GM18502 (cell line): ENCODE results near the gene B3GALT4.
"Not testable (repeated sequence)": the region's sequence is repeated elsewhere in the genome, so short reads cannot be mapped to it uniquely, and the experiment has no call there.

Experiments
- ATAC-seq: cut with Tn5 transposase; IDR thresholded peaks from one replicate; pipeline ENCODE4 v1.9.1; 2021; ENCODE audit warnings: mild to moderate bottlenecking; ENCODE audit not compliant: unreplicated experiment, poor library complexity

The B3GALT4 gene, protein sequence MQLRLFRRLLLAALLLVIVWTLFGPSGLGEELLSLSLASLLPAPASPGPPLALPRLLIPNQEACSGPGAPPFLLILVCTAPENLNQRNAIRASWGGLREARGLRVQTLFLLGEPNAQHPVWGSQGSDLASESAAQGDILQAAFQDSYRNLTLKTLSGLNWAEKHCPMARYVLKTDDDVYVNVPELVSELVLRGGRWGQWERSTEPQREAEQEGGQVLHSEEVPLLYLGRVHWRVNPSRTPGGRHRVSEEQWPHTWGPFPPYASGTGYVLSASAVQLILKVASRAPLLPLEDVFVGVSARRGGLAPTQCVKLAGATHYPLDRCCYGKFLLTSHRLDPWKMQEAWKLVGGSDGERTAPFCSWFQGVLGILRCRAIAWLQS

DNA sequence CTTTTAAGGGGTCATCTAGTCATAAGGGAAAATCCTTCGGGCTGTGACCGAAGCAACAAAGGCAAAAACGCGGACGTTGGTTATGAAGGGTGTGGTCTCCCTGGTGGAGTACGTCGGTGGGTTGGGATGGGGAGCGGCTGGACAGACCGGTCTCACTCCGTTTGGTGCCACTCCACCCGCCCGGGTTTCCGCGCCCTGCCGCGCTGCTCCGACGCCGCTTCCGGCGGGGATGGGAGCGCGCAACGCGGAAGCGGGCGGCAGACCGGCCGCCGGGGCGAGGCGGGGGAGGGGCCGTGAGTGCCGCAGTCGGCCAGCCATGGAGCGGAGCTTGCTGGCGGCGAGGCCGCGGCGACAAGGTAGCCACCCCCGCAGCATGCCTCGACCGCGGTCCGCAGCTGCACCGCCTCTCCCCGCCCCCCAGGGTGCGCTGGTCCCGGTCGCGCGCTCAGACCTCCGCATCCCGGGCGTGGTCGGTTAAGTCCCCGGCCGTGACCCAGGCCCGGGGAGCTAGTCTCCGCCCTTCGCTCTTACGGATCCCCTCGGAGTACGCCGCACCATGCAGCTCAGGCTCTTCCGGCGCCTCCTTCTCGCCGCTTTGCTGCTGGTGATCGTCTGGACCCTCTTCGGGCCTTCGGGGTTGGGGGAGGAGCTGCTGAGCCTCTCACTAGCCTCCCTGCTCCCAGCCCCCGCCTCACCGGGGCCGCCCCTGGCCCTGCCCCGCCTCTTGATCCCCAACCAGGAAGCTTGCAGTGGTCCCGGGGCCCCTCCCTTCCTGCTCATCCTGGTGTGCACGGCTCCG is at the start of gene B3GALT4:
Gene B3GALT4, plus strand, starts transcription at position 260 of the 799 bp plus-strand sequence. Its CDS starts 297 bp downstream, at position 557.
- peak; percentile 57 for ATAC-seq

DNA sequence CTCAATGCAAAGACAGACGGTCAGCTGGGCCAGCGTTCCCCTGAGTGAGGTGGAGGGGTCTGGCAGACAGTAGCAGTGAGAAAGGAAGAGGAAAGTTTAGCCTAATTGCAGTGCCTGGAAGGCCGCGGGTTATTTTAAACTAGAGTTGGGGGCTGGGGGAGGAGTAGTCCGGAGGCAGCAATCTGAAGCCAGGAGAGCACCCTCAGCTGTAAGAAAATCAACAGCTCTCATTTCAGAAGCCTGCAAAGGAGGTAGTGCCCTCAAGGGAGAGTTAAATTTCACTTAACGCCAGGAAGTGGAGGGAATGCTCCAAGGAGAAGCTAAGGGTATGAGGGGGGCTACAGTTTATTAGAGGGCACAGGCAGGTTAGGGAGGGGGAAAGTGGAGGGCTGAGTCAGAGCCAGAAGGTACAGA is 41.7 kb upstream of the B3GALT4 start:
- ATAC-seq: no peak

DNA sequence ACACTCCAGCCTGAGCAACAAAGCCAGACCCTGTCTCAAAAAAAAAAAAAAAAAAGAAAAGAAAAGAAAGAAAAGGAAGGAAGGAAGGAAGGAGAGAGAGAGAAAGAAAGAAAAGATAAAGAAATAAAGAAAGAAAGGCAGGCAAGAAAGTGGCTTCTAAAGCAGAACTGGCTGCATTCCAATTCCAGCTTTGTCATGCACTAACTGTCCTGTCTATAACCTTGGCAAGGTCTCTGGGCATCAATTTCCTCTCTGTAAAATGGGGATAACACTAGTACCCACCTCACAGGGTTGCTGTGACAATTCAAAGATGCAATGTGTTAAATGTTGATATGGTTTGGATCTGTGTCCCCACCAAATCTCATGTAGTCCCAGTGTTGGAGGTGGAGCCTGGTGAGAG is 40.6 kb upstream of the B3GALT4 start:
- no peak for ATAC-seq

DNA sequence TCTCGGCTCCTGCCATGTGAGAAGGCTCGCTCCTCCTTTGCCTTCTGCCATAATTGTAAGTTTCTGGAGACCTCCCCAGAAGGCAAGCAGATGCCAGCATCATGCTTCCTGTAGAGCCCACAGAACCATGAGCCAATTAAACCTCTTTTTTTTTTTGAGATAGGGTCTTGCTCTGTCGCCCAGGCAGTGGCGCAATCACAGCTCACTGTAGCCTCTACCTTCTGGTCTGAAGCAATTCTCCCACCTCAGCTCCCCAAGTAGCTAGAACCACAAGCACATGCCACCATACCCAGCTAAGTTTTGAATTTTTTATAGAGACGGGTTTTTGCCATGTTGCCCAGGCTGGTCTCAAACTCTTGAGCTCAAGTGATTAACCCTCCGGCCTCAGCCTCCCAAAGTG is 40.1 kb upstream of the B3GALT4 start:
- ATAC-seq: no peak

DNA sequence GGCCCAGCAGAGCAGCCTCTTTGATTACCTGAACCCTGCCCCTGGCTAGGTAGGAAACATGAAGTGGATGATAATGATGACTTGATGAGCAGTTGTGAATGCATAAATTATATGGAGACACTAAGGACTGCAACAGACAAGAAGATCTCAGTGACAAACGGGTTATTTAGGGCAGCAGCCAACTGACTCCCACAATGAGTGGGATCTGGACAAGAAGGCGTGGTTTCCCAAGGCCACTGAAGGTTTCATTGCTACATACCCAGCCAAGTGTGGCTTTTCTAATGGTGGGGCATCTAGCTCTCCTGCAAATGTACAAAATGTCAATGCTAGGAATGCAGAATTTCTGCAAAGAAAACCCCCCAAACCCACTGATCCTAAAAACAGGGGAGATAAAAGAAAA is 39.2 kb upstream of the B3GALT4 start:
- no peak for ATAC-seq

DNA sequence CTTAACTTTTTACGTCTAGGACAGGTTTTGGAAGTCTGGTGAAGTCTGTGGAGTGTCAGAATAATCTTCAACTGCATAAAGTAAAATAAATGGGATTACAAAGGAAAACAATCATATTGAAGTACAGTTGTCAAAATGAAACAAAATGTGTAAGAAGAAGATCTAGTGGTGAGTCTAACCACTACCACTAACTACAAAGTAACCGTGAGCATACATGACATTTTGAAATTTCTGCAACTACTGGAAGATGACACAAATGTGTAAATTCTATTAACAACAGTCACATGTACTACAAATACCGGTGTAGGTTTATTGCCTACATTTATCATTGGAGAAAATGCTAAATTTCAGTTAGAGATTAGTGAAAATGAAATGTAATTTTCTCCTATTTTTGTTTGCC is 35.0 kb upstream of the B3GALT4 start:
- ATAC-seq: no peak

DNA sequence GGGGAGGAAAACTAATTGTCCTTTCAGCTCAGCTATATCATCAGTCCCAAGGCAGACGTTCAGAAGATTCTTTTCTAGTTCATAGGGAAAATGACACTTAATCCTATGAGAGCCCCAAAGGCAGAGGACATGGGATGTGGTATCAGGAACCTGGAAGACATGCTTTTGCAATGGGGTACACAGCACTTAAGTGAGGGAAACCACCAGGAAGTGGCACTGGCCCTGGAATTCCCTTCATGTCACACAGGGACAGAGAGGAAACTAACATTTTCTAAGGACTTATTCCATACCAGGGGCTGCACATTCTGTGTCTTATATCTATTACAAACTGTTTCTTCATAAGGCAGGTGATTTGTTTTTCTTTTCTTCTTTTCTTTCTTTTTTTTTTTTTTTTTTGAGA is 33.4 kb upstream of the B3GALT4 start:
- no peak for ATAC-seq

DNA sequence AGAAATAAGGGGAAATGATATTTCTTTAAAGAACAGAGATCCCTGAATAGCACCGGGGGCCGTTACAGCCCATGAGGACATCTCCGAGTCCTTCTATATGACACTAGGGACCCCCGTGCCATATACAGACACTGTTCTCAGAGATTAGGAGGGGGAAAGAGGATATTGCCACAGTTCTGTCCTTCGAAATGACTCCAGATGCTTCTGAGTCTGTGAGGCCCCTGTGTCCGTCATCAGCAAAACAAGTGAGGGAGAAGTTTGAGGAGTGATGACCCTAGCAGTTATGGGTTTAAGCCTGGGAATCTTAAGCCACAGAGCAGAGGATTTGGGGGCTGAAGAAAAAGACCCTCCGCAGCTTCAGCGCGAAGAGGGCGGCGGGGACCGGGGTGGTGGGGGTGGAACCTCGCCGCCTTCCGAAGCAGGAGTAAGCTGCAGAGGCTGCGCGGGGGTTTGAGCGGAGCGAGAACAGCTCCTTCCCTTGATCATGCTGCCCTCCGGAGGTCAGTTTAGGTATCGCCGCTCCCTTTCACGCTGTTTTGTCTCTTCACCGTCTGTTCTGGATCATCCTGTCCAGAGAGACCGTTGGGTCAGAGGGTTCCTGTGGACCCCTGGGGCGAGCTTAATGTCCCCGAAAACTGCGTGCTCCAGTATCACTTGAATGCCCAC is 28.8 kb upstream of the B3GALT4 start:
- peak; percentile 38 for ATAC-seq

DNA sequence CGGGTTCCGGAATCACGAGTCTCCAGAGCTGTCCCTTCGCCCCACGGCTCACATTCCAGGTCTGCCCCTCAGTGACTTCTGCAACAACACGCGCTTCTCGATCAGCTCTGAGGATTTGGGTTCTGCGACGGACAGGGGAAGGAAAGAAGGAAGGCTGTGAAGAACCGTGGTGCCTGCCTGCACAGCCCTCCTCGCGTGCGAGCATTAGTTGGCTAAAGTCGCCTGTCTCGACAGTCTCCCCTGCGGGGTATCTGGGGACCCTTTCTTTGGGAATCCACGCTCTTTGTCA is 28.3 kb upstream of the B3GALT4 start:
- peak; percentile 13 for ATAC-seq

DNA sequence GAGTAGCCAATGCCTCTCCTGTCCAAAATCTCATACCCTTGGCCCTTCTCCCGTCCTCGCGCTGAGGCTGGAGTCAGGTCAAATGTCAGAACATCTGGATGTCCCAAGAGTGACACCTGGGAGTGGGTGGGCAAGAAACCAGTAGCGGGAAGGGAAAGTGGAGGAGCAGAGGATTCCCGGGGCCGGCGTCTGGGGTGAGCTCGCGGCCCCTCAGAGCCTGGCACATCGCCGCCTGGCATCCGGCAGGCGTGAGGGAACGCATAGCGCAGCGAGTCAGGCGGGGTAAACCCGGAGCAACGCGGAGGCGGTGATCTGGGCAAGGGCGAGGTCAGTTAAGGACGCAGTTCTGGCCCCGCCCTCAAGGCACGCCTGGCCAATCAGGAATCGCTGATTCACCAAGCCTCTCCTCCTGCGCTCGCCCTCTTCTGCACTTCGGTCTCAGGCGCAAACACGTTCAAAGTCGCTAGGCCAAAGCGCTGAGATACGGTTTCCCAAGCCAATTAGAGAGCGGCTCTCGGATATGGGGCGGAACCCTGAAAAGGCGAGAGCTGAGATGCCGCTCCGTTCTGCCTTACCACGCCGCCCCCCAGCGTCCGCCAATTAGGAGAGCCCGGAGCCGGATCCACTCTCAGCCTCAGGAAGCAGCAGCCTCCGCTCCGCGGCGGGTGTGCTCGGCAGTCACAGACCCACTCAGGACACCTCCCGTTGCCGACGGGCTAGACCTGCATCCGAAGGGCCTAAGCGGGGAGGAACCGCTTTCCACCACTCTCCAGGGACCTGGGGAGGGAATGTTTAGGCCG is 27.8 kb upstream of the B3GALT4 start:
- ATAC-seq: peak; percentile 90

DNA sequence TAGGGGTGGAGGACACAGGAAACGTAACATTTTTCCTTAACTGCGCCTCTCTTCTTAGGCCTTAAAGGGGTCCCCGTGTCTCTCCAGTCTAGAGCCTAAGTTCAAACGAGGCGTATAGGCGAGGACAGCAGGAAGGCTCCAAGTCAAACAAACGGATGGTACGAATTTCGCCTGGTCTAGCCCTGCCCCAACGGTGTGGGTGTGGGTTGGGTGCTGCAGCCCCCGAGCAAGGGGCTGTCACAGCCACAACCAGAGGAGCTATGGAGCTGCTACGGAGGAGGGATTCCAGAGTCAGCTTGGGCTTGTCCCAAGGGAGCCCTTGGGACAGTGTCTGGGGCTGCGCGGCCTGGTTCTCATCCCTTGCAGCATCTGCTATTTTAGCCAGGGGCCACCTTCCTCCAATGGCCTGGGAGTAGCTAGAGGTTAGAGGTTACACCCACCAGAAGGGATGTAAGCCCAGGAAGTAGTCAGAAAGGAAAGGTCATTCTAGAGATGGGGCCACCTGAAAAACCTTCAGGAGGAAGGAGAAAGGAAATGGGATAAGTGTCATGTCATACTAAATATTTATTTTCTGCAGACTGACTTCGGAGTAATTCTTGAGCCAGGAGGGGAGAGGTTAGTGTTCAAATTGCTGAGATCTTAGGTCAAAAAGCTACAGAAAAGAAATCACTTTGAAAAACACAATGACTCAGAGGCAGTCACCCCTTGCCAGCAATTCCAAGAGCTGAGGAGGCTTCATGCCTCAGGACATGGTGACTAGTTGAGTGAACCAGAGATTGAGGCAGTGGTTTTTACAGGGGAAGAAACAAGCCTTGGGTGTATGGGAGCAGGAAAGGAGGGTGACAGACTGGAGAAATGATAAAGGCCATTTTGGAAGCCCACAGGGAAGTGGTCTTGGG is 26.9 kb upstream of the B3GALT4 start:
- ATAC-seq: peak; percentile 6

DNA sequence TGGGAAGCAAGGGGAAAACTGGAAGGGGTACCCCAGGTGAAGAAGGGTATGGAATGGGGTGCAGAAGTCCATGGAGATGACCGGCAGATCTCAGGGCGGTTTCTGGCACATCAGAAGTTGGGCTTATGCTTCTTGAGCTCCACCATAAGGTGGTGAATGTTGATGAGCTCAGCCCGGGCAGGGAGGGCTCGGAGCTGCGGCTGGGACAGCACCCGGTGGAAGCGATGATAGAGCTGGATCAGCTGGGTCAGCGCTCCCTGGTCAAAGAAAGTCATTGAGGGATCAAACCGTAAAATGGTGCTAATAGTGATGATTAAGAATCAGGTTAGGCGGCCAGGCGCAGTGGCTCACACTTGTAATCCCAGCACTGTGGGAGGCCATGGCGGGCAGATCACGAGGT is 26.2 kb upstream of the B3GALT4 start:
- ATAC-seq: no peak

DNA sequence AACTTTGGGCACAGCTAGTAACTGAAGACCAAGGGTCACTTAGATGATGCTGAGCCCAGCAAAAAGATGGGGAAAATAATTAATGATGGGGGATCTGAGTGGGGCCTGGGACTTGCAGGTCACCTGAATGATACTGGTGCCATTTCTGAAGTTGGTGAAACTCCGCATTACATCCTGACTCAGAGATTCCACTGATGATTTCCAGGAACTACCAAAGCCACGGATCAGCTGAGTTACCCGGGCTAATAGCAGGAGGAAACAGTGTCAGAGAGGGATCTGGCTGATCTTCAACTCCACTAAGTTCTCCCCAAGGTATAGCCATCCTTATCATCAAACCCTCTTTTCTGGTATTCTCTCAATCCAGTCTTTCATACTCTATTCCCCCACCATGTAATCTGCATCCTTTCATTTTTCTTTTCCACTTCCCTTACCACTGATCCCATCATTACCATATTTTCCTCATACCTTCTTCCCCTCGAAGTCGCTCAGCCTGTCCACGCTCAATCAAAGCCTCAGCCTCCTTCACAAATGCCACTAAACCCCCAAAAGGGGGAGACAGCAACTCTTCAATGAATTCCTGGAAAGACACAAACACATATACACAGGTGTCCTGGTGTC is 25.4 kb upstream of the B3GALT4 start:
- no peak for ATAC-seq

DNA sequence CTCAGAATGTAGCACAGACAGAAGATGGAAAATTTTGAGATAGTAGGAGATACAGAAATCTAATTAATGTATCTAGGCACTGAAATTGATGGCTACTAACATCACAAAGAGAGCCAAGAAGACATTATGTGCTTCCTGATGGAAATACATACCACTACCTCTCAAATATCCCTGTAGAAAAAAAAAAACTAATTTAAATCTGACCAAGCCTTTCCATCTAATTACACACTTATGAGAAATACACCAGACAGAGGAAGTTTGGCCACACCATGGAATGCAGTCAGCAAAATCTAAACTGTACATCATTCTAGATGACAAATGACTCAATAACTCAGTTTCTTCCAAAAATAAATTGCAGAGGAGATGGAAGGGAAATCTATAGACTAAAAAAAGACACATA is 24.2 kb upstream of the B3GALT4 start:
- no peak for ATAC-seq

DNA sequence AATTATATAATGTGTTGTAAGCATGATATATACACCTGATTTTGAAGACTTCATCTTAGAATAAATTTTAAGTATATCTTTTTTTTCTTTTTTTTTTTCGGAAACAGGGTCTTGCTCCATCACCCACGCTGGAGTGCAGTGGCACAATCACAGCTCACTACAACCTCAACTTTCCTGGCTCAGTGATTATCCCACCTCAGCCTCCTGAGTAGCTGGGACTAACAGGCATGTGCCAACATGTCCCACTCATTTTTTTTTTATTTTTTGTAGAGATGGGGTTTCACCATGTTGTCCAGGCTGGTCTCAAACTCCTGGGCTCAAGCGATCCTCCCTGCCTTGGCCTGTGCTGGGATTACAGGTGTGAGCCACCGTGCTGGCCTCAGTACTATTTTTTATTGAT is 22.3 kb upstream of the B3GALT4 start:
- no peak for ATAC-seq

DNA sequence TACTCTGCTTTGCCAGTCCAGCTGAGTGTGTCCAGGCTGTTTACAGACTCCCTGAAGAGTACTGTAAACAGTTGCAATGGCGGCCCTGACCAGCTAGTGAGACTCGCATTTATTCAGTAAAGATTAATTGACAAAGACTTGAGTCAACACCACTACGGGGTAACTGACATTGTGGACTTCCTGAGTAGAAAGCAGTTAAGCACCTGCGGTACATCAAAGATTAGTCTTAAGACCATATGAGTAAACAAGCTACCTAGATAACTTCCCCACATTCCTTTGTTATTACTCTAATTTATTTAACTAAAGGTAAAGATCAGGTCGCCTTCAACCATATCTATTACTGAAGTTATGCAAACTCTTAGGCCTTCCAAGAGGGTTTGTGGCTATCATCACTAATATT is 17.9 kb upstream of the B3GALT4 start:
- ATAC-seq: no peak

DNA sequence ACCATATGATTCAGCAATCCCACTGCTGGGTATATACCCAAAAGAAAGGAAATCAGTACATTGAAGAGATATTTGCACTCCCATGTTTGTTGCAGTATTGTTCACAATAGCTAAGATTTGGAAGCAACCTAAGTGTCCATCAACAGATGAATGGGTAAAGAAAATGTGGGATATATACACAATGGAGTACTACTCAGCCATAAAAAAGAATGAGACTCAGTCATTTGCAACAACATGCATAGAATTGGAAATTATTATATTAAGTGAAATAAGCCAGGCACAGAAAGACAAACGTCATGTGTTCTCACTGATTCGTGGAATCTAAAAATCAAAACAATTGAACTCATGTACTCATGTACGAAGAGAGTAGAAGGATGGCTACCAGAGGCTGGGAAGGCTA is 14.4 kb upstream of the B3GALT4 start:
- ATAC-seq: not testable (repeated sequence)

DNA sequence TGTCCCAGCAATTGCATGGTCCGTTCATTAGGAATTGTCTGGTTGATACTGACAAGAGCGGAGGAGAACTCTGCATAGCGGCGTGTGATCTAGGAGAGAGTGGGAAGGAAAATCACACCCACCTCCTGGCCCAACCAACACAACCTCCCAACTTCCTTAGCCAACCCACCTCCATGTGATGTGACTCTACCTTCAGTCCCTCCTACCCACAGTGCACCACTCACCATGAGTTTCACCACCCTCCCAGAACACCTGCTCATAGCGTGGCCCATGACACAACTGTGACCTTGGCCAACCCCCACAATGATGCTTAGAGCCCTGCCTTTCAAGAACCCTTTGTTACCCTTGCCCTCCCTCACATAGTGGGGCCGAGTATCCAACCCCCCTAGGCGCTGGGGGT is 12.9 kb upstream of the B3GALT4 start:
- no peak for ATAC-seq

DNA sequence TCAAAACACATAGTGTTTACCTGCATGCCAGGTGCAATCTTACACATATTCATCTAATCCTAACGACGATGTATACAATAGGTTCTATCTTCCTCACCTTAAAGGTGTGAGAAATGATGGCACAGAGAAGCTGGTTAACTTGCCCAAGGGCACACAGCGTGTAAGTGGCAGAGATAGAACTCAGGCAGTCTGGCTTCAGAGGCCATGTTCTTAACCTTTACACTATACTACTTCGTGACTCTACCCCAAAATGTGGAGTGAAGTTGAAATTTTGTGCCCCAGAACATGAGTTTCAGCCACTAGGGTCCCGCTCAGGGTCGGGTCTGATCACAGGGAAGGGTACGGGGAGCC is 5.8 kb upstream of the B3GALT4 start:
- no peak for ATAC-seq
